GM10266 (cell line): ENCODE results near the gene STK17A.

Experiments used
- DNase-seq: peaks from one replicate; pipeline ENCODE4 v3.0.0; 2012; ENCODE audit errors: extremely low spot score
- TF ChIP-seq, protein P1 (sequence below): IDR thresholded peaks from 2 replicates; pipeline ENCODE4 v1.5.1; 2012; ENCODE audit warnings: mild to moderate bottlenecking, low read depth; ENCODE audit not compliant: control insufficient read depth, insufficient read depth; ENCODE audit errors: missing control alignments

Gene STK17A

DNA sequence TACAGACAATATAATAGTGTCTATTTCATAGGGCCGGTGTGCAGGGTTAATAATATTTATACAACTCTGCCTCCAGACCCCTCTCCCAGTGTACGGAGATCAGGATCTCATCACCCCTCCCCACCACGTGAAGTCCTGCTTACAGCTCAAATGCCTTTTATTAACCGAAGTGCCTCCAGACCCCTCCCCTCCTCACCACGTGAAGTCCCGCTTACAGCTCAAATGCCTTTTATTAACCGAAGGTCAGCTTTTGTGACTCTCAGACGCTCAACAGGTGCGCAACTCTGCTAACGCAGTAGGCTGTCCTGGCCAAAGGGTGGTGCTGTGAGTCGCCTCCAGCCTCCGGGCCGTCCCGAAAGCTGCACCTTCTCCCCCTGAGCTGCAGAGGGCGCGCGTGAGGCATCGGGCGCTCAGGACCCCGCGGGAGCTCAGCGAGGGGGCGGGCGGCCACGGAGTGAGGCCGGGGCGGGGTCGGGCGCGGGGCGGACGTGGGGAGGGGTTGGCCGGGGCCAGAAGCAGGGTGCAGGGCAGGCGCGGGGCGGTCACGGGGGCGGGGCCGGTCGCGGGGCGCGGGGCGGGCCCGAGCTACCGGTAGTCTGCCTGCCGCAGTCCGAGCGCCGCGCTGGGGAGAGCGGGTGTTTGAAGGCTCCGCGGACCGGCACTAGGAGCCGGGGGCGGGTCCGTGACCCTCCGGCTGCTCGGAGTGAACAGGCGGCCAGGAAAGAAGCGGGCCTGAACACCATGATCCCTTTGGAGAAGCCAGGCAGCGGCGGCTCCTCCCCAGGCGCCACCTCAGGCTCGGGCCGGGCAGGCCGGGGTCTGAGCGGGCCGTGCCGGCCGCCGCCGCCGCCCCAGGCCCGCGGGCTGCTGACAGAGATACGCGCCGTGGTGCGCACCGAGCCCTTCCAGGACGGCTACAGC, at the start of gene STK17A:
Gene STK17A, plus strand, starts transcription at position 606 of the 921 bp plus-strand sequence. Its CDS starts 136 bp downstream, at position 742.
- peak; percentile 95 for DNase-seq

DNA sequence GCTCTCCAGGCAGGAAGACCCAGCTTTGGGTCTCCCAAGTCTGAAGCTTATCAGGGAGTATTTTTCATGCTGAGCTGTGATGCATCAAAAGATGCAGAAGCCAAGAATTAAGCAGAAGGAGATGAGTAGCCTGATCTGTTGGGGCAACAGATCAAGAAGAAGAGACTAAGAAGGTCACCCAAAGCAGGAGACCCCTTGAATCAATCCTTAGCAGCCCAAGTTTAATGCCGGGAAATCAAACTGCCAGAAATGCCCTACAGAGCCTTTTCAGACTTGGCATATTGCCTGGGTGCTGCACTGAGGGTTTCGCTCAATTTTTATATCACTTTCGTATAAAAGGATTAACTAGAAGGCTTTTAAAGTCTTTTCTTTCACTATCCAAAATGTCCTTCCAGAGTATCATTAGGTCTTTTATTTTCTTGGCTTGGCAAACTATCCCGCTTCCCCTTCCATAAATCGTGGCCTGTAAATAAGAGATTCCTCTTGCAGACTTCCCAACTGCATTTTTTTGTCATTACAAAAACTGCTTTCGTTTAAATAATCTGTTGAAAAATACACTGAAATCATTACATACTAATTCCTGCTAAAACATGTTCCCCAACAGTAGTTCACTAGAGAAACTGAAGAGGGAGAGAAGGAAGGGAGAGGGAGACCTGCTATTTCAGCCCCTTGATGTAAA, 49.0 kb upstream of the STK17A start:
- no peak for DNase-seq
- TF ChIP-seq, protein P1, sequence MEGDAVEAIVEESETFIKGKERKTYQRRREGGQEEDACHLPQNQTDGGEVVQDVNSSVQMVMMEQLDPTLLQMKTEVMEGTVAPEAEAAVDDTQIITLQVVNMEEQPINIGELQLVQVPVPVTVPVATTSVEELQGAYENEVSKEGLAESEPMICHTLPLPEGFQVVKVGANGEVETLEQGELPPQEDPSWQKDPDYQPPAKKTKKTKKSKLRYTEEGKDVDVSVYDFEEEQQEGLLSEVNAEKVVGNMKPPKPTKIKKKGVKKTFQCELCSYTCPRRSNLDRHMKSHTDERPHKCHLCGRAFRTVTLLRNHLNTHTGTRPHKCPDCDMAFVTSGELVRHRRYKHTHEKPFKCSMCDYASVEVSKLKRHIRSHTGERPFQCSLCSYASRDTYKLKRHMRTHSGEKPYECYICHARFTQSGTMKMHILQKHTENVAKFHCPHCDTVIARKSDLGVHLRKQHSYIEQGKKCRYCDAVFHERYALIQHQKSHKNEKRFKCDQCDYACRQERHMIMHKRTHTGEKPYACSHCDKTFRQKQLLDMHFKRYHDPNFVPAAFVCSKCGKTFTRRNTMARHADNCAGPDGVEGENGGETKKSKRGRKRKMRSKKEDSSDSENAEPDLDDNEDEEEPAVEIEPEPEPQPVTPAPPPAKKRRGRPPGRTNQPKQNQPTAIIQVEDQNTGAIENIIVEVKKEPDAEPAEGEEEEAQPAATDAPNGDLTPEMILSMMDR = no peak

More for the DNA sequence above, at the start of gene STK17A:
- TF ChIP-seq, protein P1 = peak; percentile 100

DNA sequence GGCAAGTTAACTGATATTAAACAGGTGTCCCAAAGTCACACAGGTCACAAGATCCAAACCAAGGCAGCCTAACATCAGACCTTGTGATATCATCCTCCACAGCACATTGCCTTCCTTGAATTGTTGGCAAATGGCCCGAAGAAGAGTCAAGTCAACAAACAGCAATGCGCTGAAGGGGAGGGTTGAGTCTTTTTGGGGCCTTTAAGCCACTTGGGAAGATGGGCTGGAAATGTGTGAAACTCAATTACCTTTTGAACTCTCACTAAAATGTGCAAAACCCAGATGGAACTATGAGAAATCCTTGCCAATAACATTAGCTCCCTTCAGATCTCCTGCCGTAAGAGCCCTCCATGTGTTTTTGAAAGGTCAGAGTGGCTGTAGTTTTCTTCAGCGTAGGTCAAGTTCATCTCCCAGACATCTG, 47.9 kb upstream of the STK17A start:
- no peak for DNase-seq
- TF ChIP-seq, protein P1 = no peak

DNA sequence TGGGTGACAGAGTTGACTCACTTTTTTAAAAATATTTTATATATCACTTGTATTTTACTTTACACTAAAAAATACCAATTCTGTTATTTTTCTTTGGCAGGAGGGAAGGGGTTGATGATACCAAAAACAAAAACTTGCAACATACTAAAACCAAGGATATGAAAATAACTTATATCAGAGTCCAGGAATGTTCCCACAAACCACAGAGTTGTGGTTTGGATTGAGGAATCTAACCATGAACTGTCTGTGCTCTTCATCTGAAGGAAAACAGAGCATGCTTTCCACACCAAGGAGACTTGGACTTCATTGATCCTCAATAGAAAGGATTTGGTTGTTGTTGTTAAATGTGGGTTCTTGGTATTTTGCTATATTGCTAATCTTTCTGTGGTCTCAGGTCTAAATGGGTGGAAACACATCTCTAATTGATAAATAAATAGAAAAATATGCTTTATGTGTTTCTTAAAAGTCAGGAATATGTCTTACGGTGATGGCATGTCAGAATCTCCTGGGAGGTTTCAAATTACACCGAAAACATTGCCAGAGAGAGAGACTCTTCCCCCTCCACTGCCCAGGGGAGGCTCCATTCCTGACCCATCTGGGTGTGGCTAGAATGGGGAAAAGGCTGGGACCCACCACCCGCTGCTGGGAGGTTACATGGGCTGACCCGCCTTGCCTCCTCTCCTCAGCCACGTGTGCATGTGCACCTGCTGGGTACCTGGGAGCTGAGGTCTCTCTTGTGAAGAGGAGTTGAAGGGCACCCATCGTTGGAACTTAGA, 46.9 kb upstream of the STK17A start:
- TF ChIP-seq, protein P1 = no peak
- DNase-seq = no peak

DNA sequence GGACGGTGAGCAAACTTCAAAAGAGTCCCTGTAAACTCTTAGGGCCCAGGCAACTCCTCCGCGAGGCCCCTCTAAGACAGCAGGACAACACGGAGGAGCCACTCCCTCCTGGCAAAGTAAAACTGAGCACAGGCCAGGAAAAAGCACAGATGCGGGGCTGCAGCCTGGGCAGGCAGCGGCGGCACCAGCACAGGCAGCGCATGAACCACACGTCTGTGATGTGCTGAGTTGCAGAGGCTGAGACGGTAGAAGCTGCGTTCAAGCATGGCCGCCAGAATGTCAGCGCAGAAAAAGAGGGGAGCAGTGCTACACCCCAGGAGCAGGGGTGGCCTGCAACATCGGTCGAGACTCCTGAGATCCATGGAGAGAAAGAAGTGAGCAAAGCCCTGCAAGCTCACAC, 46.1 kb upstream of the STK17A start:
- TF ChIP-seq, protein P1 = no peak
- DNase-seq = no peak

DNA sequence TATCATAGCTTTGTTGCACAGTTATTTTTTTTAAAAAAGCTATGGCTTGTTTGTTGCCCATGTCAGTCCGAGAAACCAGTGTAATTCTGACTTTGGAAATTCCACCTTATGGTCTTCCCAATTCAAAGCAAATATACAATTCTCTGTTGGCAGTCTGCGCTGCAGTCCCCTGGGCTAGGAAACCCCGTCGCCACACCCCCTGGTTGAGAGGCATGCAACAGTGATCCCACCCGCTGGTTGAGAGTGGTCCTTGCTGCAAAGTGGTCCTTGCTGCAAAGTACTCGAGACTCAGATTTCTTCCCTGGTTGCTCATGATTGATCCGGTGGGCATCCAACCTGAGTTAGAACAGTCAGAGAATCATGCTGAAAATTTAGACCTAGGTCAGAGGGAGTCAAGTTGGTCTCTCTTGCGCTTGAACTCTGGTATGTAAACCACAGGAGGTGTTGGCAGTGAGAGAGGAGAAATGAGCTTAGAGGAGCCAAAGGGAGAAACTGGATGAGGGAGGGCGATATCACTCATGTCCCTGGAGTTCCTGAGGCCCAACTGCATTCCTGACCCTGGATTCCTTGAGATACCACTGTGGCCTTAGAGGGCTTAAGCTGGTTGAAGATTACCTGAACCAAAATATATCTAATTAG, 45.0 kb upstream of the STK17A start:
- TF ChIP-seq, protein P1 = no peak
- DNase-seq = no peak
